Stimulated activated CD4-positive, alpha-beta T cell treated with anti-CD3 and anti-CD28 coated beads, Interleukin-12 subunit alpha, Interleukin-12 subunit beta, amount 100 ng/mL, for 4 hours (primary cell): ENCODE measurements around the gene MAD1L1.
"Not testable (repeated sequence)": the region's sequence is repeated elsewhere in the genome, so short reads cannot be mapped to it uniquely, and the experiment has no call there.

Source experiments
- DNase-seq: peaks from one replicate; pipeline ENCODE4 v3.0.0-alpha.2; 2020

MAD1L1 gene

DNA sequence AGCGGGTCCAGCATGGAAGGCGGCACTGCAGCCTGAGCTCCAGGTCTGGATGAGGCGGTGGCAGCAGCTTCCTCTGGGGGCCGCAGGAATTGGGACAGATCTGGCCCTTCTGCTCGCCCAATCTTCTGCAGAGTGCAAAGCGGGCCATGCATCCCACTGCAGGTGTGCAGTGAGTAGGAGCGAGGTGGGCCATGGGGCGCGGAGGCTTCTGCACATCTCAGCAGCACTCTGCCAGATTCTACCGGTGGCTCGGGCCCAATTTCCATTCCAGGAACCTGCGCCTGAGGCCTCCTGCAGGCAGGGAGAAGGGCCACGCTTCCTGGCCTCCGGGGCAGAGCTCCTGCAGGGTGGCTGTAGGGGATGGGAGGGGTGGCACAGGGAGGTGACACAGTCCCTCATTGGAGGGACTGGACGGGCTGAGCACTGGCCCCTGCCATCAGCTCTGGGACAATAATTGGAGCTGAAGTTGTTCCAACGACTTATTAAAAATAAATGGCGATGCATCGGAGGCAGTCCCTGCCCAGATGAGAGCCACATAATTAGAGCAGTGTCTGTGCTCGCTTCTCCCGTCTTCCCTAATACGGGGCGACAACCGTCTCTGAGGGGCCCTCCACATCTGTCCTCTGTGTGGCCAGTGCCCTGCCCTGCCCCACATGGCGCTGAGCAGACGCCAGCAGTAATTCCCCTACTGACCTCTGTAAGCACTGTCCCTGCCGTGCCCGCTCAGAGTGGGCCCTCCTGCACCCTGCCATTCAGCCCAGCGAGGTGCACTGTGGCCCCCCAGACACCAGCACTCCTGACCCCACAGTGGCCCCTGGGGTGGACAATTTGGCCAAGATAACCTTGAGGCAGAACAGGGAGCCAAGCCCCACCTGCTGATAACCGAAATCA is 365.1 kb downstream of the MAD1L1 start:
- no peak for DNase-seq

DNA sequence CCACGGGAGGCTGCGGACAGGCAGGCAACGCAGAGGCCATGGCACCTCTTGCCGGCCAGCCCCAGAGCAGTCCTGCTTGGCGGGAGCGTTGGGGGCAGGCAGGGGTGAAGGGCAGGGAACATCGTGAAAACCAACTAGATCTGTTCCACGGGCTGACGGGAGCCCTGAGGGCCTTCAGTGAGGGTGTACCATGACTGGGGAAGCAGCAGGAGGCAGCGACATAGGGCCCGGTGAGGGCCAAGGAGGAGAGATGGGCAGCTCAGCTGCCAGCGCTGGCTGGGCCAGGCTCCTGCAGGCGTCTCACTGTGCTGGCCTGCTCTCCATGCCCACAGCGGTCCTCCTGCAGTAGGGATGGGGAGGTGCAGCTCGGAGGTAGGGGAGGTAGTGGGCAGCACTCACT is 366.1 kb downstream of the MAD1L1 start:
- DNase-seq, result no peak

- no peak for DNase-seq
These were observed 367.0 kb downstream of the MAD1L1 start for GRCh38 chr7:1865571-1866255.

DNA sequence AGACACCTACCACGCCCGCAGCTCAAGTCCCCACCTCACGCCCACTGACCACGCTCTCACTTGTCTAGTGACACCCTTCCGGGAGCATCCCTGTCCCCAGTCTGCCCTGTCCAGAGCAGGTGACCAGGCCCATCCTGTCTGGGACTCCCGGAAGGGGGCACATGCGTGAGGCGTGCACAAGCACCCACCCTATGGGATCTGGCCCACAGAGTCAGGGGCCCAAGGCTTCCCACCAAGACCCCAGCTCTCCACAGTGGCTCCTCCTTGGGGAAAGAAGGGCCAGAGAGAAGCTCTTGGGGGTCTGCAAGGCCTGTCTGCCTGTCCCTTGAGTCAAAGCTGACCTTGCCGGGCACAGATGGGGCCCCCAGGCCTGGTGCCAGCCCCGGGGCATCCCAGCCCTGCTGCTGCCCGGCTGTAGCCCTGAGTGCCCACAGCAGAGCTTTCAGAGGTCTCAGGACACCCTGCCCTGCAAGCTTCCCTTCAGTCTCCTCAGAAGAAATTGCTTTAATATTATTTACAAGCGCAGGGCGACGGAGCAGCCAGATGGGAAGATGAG is 367.7 kb downstream of the MAD1L1 start:
- DNase-seq, result no peak

DNA sequence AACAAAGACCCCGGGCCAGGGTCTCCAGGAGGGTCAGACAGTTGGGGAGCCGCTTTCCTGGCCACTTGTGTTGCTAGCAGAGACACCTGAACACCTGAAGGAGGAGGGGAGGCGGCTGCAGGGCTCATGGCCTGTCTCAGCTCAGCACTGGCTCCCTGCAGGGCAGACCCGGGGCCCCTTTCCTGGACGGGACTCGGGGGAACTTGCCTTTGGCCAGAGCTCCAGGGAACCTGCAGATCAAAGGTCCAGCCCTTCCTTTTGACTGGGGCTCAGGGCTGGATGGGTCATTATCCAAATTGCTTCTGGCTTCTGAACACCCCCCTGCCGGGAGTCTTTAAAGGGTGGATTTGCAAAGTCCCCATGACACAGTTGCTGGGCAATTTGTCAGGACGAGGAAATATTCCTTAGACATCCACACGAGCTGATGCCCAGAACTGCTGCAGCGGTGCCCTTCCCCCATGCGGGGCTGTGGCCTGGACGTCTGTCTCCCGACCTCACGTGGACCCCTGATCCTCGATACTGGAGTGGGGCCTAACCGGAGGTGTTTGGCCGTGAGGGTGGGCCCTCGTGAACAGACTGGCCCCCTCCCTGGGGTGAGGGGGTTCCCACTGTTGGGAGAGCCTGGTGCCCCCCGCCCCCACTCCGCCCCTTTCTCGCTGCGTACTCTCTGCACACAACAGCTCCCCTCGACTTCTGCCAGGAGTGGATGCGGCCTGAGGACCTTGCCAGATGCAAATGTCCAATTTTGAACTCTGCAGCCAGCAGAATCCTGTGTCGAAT is 368.4 kb downstream of the MAD1L1 start:
- no peak for DNase-seq

GRCh38 chr7:1863091-1863900 is 369.4 kb downstream of the MAD1L1 start:
- DNase-seq, result no peak

GRCh38 chr7:1862560-1862959 is 370.2 kb downstream of the MAD1L1 start:
- no peak for DNase-seq

DNA sequence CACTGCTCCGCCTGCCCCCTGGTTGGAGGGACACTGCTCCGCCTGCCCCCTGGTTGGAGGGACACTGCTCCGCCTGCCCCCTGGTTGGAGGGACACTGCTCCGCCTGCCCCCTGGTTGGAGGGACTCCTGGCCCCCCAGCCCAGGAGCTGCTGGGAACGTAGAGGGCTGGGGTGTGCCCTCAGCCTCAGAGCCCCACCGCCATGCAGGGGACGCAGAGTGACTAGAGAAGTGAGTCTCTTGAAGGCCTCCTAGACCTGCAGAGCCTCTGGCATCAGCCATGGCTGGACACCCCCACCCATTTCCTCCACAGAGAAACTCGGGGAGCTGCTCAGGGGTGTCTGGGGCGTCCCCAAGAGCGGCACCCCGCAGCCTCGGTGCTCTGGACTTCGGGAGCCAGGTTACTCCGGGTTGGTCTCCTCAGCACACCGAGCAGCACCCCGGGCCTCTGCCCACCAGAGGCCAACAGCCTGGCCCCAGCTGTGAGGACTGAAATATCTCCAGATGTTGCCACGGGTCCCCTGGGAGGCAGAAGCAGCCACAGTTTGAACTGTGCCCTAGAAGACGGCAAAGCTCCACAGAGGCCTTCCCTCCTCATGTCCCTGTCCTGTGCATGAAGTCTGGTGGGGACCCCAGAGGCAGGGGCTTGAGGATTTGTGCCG is 370.8 kb downstream of the MAD1L1 start:
- DNase-seq, result no peak

- not testable (repeated sequence) for DNase-seq
These were observed 371.6 kb downstream of the MAD1L1 start for GRCh38 chr7:1860881-1861798.

DNA sequence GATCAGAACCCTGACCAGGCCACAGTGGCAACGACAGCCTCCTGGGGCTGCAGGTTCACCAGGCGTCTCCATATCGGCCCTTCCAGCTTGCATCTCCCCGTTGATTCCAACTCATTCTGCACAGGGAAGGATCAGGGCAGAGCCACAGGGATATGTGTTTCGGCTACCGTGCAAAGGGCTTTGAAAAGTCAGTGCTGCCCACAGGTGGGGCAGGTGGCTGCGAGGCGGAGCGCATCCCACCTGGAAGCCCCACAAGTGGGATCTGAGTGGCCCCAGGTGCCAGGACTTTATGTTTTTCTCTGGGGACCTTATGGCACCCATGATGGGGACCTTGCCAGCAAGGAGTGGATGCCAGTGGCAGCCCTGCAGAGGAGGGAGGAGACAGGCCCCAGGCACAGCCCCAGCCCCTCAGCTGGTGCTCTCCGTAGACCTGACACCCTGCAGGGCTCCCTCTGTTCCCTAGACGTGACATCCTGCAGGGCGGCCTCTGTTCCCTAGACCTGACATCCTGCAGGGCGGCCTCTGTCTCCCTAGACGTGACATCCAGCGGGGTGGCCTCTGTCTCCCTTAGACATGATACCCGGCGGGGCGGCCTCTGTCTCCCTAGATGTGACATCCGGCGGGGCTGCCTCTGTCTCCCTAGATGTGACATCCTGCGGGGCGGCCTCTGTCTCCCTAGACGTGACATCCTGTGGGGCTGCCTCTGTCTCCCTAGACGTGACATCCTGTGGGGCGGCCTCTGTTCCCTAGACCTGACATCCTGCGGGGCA is 373.3 kb downstream of the MAD1L1 start:
- DNase-seq, result no peak

GRCh38 chr7:1858435-1859265 is 374.1 kb downstream of the MAD1L1 start:
- DNase-seq, result no peak

GRCh38 chr7:1857487-1858421 is 375.0 kb downstream of the MAD1L1 start:
- DNase-seq, result no peak

DNA sequence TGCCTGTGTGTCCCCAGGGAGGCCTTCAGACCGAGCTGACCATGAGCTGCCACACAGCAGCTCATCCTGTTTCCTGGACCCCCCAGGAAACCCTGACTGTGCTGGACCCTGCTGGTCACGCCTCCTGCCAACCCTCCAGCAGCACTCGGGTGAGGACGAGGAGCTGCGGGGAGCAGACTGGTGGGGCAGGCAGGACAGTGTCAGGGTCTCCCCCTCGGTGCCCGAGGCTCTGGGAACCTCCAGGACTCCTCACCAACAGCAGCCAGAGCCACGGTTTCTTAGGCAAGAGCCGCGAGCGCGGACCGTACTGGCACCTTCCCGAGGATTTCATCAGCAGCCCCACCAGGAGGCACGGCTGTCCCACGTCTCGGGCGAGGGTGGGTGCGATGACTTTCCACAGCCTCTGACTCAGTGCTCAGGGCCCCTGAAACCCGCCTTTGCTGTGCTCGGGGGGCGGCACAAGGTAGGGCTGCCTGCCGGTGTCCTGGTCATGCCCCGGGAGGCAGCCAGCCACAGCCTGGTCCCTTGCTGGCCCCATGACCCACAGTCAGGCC is 375.8 kb downstream of the MAD1L1 start:
- no peak for DNase-seq

DNA sequence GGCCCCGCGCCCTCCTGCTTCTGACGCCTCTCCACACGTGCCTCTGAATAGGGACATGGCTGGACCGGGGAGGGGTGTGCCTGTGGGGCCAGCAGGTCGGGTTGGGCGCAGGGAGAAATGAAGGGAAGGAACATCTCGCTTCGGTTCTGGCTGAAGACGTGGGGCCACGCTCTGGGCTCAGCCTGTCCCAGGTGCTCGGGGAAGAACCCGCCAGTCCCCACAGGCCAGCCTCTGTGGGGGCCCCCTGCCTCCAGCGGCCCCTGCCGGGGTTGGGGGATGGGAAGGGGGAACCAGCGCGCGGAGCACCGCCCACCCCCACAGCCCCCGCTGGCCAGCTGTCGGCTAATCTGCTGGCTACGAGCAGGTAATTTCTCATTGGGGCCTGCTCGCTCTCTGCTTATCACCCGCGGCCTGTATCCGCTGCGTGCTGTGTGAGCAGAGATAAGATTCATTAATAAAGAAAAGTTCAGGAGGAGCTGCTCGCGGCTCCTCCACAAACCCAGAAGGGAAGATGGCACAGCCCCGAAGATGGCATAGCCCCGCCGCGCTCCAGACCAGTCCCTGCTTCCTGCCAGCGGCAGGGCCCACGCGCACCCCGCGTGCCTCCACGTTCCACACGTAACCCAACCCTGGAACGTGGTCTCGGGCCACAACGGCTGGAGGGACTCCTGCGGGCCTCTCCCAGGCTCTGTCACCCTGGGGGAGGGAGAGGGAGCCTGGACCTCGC is 376.4 kb downstream of the MAD1L1 start:
- DNase-seq, result no peak

DNA sequence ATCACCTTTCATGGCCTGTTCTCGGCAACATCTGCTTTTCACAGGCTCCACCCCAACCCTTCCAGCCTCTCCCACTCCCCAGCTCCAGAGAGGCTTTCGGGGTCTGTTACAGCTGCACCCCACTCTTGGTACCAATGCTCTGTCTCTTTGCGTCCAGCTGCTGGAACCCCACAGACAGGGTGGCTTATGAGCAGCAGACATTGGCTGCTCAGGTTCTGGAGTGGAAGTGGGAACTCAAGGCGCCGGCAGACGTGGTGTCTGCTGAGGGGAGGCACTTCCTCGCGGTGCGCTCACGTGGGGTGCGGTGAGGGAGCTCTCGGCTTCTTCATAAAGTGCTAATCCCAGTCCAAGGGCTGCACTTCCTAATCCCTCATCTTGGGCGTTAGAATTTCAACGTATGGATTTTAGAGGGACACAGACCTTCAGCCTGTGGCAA is 377.0 kb downstream of the MAD1L1 start:
- no peak for DNase-seq
